Fibroblast of lung (primary cell): ENCODE data around the gene DNAH3.

Source experiments
- EZH2 ChIP-seq: IDR thresholded peaks from 2 replicates; pipeline ENCODE4 v1.5.1; 2012; ENCODE audit warnings: low read length, control low read depth, mild to moderate bottlenecking; ENCODE audit errors: missing control alignments
- TF ChIP-seq, protein P1 (sequence below), 2 donors: IDR thresholded peaks in 1 of 2; conservative IDR thresholded peaks in 1 of 2; 1 replicate in 1 of 2; 2 replicates in 1 of 2; pipeline ENCODE4 v1.5.1; 2011 to 2012; ENCODE audit warnings: low read length in 2 of 2, control low read depth in 1 of 2, inconsistent platforms in 1 of 2, low read depth in 1 of 2, mild to moderate bottlenecking in 1 of 2

DNA sequence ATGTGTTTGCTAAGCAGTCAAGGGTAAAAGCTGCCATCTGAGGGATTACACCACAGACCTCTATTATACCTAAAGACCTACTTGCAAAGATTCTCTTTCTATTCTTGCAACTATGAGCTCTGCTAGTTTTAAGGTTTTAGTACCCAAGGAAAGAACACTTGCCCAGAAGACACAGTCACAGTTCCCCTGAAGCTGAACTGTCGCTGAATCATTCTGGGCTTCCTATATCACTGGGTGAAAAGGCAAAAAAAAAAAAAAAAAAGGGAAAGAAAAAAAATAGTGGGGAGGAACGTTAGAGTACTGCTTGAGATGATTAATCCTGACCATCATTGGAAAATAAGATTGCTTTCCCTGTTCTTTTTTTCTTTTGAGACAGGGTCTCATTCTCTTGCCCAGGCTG lies 212.2 kb downstream of the DNAH3 start:
- TF ChIP-seq, protein P1, sequence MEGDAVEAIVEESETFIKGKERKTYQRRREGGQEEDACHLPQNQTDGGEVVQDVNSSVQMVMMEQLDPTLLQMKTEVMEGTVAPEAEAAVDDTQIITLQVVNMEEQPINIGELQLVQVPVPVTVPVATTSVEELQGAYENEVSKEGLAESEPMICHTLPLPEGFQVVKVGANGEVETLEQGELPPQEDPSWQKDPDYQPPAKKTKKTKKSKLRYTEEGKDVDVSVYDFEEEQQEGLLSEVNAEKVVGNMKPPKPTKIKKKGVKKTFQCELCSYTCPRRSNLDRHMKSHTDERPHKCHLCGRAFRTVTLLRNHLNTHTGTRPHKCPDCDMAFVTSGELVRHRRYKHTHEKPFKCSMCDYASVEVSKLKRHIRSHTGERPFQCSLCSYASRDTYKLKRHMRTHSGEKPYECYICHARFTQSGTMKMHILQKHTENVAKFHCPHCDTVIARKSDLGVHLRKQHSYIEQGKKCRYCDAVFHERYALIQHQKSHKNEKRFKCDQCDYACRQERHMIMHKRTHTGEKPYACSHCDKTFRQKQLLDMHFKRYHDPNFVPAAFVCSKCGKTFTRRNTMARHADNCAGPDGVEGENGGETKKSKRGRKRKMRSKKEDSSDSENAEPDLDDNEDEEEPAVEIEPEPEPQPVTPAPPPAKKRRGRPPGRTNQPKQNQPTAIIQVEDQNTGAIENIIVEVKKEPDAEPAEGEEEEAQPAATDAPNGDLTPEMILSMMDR (conservative IDR thresholded peaks at IDR 0.05 in 1 of 2, IDR thresholded peaks at IDR 0.05 in 1 of 2; ENCODE audit: low read depth in 1 of 2, low read length in 2 of 2) = no peak
- no peak for TF ChIP-seq EZH2
